Fibroblast of villous mesenchyme (primary cell): ENCODE data around the gene UVRAG. TPM values are rescaled to one million over a fixed set of nuclear protein-coding genes. Genes with fewer than 3 reads are reported as not detected.

Source experiments
- DNase-seq: peaks from one replicate; pipeline ENCODE4 v3.0.0-alpha.2; 2010; ENCODE audit warnings: low read depth
- H3K4me3 ChIP-seq: 2 replicates; pipeline ENCODE4 v1.5.1; 2011; ENCODE audit warnings: low read depth, mild to moderate bottlenecking, low read length
- CTCF ChIP-seq: IDR thresholded peaks from 2 replicates; pipeline ENCODE4 v1.5.1; 2012; ENCODE audit warnings: low read depth, mild to moderate bottlenecking, low read length; ENCODE audit not compliant: insufficient read depth
- total RNA-seq: library from RNA; depleted of rRNA; stranded (reverse); fragments of >200 nt; gene quantifications from 2 replicates; pipeline ENCODE4 v1.2.3, GENCODE V29; 2012

The UVRAG gene
- total RNA-seq, 1 donor: 37.1 TPM

DNA sequence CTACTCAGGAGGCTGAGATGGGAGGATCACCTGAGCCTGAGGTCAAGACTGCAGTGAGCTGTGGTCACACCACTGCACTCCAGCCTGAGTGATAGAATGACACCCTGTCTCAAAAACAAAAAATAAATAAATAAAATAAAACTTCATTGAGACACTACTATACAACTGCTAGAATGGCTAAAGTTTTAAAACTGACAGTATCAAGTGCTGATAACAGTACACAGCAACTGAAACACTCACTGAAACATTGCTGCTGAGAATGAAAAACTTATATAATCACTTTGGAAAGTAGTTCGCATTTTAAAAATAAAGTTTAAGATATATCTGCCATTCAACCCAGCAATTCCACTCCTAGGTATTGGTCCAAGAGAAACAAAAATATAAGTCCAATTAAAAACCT, 290.6 kb downstream of the UVRAG start:
- TF ChIP-seq CTCF: no peak
- DNase-seq: no peak
- H3K4me3 ChIP-seq: no peak overlapping the region

DNA sequence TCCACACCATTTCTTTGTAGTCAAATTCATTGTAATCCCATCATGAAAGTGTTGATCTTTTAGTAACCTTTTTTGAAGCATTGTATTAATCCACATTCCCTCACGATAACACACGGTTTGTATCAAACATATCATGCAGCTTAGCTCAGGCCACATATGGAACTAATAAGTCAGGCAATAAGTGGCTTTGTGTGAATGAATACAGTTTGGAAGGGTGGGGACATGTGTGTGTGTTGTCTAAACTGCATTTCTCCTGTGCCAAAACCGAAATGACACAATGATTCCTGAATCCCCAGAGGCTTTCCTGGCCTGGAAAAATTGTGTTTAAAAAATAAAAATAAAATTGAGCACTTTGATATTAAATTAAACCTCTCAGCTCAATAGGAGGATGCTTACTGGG, 293.0 kb downstream of the UVRAG start:
- no peak overlapping the region for H3K4me3 ChIP-seq
- no peak for TF ChIP-seq CTCF
- DNase-seq: no peak

- no peak for TF ChIP-seq CTCF
- DNase-seq: no peak
- no peak overlapping the region for H3K4me3 ChIP-seq
These were observed 299.2 kb downstream of the UVRAG start for GRCh38 chr11:76114238-76114637.

- DNase-seq: no peak
- H3K4me3 ChIP-seq: no peak overlapping the region
- no peak for TF ChIP-seq CTCF
These were observed 300.5 kb downstream of the UVRAG start for GRCh38 chr11:76115555-76115954.

GRCh38 chr11:76119032-76119431, 304.0 kb downstream of the UVRAG start:
- no peak for DNase-seq
- no peak for TF ChIP-seq CTCF
- H3K4me3 ChIP-seq: no peak overlapping the region

DNA sequence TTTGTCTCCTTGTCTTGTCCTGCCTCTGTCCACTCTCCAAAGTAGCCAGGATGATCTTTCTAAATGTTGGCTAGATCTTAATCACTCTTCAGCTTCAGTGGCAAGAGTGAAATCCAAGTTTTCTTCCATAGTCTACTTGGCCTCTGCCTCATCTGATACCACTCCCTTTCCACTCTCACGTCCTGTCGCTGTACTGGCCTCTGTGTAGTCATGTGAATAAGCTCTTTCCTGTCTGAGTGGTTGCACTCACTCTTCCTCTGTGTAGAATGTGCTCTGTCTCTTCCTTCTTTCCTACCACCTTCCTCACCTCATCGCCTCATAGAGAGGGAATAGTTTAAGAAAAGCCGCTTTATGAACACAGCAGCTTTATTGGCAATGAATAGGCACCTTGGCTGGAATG, 304.8 kb downstream of the UVRAG start:
- TF ChIP-seq CTCF: no peak
- H3K4me3 ChIP-seq: no peak overlapping the region
- no peak for DNase-seq

- H3K4me3 ChIP-seq: no peak overlapping the region
- TF ChIP-seq CTCF: no peak
- peak; percentile 53 for DNase-seq
These were observed 305.6 kb downstream of the UVRAG start for GRCh38 chr11:76120513-76121101.
